Suppressor macrophage treated with lipopolysaccharide for 4 hours (primary cell): Measurements from ENCODE around the gene FGF3.
"Not testable (repeated sequence)": the region's sequence is repeated elsewhere in the genome, so short reads cannot be mapped to it uniquely, and the experiment has no call there.

ENCODE experiments used
- DNase-seq: peaks from one replicate; pipeline ENCODE4 v3.0.0-alpha.2; 2020

Gene FGF3

DNA sequence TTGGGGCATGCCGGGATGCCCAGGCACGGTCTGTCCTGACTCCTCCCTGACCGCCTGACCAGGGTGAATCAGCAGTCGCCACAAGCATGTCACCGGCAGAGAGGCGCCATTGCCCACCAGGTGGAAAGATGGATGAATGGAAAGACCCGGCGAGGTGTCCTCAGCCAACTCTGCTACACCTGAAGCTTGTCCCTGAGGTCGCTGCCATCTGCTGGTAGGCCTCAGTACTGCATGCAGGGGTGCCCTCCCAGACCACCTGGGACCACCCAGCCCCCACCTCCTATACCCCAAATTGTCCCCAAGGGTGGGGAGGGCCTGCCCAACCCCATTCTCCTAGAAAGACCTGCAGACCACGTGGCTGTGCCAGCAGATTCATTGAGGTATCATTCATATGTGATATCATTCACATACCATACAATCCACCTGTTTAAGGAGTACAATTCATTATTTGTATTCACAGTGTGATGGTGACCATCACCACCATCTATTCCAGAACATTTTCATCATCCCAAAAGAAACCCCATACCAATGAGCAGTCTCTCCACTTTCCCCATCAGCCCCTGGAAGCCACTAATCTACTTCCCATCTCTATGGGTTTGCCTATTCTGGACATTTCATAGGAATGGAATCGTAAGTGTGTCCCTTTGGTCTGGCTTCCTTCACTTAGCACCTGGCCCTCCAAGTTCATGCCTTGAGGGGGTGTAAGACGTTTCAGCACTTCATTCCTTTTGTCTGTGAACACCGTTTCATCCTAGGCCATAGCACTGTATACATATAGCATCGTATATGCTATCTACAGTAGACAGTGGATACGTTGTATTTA, 17.5 kb downstream of the FGF3 start:
- DNase-seq: no peak

DNA sequence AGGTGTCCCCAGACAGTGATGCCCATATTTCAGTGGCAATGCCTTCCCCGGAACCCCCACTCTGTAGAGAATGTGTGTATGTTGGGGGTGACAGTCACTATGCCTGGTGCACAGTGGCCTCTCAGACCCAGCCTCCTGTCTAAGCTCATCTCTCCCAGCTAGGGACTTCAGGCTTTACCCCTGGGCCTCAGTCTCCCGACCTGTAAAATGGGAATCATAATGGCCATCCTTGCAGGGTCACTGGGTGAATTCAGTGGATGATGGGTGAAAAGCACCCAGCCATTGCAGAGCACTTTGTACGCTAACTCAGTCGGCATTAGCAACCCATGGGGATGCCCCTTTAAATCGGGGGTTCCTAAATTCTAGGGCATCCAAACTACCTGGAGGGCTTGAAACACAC, 18.9 kb downstream of the FGF3 start:
- no peak for DNase-seq

DNA sequence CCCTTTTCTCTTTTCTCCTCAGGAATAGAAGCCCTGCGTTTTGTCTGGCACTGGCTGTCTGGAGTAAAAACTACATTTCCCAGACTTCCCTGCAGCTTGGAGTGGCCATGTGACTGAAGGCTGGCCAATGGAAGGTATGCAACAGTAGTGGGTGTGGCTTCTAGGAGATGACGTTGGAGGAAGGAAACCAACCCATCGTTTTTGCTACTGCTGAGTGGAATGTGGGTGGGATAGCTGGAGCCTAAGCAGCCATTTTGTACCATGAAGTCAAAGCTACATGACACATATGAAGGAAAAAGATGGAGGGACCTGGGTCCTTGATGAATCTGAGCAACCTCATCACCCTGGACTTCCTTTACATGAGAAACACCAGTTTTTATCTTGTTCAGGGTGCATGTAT, 19.6 kb downstream of the FGF3 start:
- peak; percentile 3 for DNase-seq

DNA sequence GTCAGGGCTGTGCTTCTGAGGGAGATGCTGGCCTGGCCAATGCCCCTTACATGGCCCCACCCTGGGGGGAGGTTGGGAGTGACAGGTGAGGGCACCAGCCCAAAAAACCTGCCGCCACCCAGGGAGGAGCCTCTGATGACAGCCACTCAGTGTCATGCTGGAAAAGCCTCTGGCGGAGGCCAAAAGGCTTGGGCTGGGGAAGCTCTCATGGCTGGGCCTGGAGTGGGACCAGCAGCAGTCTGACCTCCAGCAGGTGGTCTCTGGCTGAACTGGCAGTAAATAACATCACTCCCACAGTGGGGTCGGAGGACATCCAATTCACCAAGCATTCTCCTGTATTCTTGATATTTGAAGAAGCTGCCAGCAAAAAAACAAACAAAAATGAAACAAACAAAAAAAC, 20.1 kb downstream of the FGF3 start:
- DNase-seq: no peak

DNA sequence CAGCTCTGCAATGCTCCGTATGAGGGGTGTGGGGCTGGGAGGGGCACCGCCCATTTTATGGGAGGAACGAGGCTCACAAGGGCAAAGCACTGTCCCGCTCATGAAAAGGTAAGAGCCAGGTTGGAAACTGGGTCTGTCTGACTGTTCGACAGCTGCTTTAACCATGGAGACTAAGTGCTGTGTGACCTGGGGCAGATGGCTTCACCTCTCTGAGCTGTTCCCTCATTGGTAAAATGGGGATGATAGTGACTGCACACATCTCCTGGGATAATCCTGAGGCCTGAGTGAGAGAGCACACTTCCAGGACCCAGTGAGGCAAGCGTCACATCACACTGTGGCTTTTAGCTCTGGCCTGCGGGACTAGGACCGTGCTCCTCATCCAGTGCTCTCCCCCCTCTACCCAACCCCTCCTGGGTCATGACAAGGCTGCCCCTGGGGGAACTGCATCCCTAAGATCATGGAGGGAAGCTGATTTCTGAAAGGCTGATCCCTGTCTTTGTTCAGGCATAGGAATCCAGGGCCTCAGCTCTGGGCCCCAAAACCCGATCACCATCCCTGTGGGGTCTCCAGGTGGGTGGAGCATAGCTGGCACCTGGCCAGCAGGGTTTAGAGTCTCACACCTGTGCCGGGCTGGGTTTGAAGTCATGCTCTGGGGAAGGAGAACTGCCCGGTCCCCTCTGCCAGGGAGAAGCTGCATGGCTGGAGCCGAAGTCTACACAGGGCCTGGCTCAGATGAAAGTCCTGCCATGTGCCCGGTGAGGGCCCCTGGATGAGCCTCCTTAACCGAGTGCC, 21.3 kb downstream of the FGF3 start:
- DNase-seq: no peak

DNA sequence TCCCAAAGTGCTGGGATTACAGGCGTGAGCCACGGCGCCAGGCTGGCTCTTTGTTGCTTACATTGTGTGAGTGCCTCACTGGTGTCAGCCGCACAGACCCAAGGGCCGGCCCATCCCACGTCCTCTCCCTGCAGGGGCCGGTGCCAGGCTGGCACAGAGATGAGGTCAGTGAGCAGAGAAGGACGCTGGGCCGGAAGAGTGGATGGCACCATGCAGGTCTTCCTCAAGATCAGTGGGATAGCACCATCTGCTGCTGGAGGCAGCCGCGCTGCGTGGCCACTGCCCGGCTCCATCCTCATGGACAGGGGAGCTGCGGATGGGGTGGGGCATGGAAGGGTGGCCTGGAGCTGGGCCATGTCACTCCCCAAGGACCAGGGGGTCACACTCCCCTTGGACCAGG, 22.1 kb downstream of the FGF3 start:
- no peak for DNase-seq

DNA sequence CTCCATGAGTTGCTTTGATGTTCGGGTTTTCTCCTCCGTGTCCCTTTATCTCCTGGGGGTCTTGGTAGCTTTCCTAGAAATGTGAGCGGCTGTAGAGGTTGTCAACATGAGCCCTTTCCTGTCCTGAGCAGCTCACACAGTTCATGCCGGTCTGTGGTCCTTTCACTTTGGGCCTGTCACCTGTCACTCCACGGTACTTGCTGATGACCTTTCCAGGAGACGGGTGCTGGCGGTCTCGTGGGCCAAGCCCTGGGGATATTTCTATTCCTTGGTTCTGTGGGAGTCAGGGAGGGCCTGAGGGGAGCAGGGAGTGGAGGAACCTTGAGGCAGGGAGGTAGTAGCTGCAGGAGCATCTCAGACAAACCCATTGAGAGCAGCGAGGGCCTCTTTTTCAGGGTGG, 23.2 kb downstream of the FGF3 start:
- DNase-seq: no peak

DNA sequence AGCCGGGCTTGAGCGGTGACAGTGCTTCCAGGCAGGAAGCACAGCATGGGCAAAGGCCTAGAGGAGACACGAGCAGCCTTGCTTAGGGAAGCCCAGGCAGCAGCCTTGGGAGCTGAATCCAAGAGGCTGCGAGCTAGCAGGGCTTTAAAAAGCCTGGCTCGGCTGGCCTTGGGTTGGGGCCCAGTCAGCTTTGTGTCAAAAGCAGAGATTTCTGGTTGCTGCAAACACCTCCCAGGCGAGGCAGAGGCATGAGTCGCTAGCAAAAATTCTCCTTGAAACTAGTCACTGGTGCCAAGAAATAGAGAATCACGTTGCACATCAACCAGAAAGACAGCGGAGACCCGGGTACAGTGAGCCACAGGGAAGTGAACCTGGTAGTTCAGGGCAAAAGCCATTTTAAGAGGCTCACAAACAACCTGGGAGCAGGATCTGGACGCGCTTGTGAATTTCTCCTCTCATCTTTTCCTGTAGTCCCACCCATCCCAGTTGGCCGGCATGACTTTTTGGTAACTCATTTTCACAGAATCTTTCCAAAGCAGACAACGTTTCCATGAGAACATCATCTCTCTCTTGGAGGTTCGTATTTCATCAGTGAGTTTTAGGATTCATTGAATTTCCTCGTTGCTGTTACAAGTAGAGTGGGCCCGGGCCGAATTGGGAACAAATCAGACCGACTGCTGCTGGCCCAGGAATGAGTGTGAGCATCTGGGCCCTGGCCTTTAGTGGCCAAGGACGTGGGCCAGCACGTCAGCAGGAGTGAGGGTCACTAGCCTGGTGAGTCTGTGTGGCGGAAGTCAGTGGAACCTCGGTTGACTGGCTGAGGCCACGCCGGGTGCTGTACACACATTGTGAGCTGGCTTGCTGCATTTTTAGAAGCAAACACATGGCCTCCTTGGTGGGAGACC, 27.7 kb downstream of the FGF3 start:
- no peak for DNase-seq

DNA sequence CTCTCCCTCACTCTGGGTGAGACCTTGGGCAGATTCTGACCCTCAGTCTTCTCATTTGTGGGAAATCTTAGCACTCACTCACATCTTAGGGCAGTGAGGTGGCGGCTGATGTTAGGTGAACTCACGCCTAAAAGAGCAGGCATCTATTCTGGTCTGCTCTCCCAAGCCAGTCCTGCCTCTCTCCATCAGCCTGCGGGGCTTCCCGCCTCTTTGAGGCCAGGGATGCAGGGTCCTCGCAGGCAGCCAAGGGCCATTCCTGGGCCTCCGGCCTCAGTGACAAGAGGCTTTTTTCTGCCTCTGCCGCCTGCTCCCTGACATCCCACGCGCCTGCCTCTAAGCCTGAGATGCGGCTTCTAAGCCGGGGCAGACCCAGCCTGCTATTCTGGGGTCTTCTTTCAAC, 30.3 kb downstream of the FGF3 start:
- no peak for DNase-seq

DNA sequence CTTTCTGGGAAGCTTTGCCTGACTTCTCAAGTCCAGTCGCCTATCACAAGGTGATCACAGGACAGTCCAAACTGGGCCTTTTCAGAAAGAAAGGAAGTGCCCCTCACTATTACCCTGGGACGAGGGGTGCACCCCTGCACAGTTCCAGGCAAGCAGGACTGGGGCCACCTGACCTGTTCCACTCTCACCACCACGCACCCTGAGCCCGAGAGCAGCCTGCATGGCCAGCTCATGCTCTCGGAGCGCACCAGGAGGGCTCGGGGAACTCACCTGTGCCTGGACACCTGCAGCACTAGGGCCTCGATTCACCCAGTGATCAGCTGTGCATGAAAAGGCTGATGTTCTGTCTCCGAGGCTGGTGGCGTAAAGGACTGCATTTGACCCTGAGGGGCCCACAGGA, 31.3 kb downstream of the FGF3 start:
- DNase-seq: no peak

DNA sequence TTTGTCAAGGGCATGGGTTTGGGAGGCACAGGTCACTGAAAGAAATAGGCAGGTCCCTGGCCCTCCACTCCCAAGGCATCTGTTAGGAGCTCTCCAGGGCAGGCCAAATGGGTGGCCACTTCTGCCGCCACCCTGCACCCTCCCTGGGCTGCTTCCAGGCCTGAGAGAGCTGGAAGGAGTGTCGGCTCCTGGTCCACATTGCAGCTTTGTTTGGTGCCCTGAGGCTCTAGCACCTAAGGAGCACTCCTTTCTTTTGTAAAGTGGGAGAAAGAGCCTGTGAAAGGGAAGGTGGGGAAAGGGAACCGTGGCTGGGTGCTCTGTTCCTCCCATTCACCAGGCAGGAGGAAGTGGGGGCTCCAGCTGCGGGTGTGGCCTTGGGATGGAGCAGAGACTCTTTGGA, 31.8 kb downstream of the FGF3 start:
- DNase-seq: no peak

DNA sequence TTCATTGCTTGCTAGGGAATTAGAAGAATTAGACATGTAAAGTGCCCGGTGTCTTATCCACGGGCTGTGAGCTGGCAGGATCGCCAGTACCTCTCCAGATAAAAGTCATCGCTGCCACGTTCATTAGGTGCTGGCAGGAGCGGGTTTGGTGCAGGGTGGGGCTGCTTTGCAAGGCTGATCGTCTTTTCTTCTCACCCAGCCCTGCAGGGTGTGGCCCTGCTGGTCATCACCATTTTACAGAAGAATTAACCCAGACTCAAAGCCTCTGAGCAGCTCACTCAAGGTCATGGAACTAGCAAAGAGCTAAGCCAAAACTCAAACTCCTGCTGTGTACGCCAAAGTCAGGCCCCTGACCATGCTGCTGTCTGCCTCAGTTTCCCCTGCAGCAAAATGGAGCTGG, 38.0 kb downstream of the FGF3 start:
- no peak for DNase-seq

DNA sequence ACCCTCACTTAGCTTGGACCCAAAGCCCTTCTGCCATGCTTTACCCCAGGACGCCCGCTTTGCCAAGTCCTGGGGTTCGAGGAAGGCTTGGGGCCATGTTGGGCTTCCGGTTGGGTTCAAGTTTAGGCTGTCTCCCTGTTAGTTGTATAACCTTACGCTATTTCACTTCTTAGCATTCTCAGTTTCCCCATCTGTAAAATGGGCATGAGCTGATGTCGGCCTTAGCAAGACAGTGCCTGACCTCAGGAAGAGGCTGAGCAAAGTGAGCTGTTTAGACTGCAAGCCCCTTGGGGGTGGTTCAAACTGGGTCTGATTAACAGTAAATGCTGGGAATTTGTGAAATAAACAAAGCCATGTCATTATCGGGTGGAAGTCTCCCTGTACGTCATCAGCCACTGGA, 40.8 kb downstream of the FGF3 start:
- DNase-seq: no peak

DNA sequence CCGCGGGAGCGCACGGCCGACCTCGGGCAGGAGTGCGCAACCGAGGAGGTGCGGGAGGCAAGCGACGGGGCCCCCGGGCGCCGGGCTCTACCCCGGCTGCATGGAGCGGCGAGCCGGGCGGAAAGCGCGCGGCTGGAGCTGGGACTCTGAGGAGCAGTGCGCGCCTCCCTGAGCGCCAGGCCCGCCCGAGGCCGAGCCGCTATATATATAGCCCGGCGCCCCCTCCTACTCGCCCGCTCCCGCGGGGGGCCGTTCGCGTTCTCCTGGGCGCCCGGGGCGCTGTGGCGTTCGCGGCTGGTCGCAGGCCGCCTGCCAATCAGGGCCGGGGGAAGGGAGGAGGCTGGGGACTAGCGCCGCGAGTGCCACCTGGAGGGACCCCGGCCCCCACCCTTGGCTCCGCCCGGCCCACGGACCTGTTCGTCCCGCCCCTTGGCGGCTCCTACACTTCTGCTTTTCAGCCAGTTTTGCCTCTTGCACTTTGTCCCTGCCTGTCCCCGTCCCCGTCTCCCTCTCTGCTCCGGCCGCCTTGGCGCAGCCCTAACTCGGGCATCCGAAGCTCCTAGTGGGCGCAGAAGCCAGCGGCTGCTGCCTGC, 44.0 kb downstream of the FGF3 start, which contains the start of gene FGF4:
FGF4 (minus strand) TSS at position 179 of the 593 bp plus-strand sequence. CDS start 257 bp downstream, outside the sequence.
- no peak for DNase-seq

DNA sequence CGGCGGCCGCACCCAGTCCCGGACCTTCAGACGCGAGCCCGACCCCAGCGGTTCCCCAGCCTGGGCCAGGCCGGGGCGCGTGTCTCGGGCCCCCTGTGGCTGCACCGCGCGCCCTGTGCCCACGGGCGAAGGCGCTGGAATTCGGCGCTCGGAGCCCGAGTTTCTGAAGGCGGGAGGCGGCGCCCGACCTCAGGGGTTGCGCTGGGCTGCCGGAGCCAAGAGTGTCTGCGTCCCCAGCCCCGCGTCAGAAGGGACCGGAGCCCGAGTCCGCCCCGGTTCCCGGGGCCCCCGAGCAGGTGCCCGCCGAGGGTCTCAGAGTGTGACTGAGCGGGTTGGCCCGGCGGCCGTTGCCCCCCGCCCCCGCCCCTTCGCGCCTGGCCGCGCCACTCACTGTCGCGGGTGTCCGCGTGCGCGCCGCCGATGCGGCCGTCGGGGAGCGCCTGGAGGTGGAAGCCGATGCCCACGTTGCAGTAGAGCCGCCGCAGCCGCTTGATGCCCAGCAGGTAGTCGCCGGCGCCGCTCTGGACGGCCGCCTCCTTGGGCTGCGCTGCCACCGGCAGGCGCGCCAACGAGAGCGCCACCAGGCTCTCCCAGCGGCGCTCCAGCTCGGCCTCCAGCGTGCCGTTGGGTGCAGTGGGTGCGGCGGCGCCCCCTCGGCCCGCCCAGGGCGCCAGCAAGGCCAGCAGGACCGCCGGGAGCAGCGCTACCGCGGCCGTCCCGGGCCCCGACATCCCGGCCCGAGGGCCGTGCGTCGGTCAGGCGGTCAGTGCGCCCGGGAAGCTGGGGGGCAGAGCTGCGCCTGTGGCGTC, 44.7 kb downstream of the FGF3 start:
- no peak for DNase-seq

DNA sequence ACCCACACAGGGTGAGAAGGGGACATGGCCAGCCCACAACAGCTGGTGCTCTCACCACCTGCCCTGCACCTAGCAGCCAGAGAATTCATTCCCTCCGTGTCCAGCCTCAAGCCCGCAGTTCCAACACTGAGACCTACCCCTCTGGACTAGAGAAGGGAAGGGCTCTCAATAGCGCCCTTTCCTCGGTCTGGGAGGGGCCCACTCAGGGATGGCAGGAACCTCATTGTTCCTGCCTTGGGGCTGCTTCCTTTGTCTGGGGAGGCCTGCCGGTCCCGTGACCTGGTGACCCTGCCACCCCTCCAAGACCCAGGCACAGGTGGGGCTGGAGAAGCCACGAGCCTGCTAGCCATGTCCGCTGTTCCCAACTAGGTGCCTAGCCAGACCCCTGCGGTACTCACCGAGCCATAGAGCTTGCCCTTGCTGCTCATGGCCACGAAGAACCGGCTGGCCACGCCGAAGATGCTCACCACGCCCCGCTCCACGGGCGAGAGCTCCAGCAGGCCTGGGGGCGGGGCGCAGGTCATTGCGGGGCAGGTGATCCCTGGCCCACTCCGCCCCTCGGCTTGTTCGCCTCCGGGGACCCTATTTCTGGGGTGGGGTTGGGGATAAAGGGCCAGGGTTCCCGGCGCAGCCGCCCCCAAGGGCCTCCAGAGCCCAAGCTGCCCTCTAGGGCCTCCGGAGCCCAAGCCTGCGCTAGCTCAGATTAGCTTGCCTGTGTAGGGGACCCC, 45.4 kb downstream of the FGF3 start:
- DNase-seq: no peak

DNA sequence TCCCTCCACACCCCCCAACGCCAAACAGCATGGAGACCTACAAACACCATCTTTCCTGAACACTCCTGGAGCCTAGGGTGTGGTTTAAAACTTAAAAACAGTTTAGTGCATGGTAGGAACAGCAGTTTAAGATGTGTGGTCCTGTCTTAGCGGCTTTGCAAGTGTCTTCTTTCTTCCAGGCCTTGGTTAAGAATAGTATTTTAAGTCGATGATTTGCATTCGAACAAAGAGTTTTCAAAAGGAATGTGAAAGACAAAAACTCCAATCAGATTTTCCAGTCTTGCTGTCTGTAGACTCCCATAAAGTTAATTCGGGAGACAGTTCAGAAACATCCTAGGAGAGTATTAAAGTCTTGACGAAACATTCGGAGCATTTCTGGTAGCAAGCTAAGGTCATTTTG, 47.8 kb downstream of the FGF3 start:
- DNase-seq: no peak

DNA sequence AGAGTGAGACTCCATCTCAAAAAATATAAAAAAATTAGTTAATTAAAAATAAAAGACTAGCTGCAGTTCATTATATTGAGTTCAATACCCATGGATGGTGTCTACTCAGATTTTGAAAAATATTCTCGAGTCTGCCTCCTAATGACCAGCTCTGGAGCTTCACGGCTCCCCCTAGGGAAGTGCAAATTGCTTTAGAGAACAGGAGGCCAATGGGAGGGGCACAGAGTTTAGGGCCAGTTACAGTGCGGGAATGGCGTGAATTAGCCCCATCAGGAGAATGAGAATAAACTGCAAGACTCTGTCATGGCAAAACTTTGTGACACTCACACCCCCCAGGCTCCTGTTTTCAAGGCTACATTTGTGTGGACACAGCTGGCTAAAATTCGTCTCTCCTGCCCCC, 48.7 kb downstream of the FGF3 start:
- DNase-seq: no peak

DNA sequence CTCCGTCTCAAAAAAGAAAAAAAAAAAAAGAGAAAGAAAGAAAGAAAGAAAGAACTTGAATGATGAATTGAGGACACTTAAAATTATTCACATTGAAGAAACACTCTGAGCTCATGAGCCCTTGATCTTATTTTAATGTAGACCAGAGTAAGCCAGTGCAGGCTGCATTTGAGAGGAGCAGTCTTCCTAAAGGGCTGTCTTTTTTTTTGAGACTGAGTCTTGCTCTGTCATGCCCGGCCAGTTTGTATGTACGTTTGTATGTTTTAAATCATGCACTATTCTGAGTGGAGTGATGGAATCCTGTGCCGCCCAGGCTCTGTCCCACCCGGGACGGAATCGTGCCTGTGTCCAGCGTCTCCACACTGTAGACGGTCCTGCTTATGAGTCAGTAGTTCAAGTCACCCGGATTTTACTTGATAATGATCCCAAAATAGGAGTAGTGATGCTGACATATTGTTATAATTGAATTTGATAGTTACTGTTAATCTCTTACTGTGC, 53.7 kb downstream of the FGF3 start:
- no peak for DNase-seq

DNA sequence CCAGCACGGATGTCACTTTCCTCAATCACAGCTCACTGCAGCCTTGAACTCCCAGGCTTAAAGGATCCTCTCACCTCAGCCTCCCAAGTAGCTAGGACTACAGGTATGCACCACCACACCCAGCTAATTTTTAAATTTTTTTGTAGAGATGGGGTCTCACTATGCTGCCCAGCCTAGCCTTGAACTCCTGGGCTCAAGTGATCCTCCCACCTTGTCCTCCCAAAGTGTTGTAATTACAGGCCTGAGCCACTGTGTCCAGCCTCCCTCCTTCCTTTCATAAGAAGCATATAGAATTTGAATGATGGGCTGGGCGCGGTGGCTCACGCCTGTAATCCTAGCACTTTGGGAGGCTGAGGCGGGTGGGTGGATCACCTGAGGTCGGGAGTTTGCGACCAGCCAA, 54.3 kb downstream of the FGF3 start:
- DNase-seq: not testable (repeated sequence)

DNA sequence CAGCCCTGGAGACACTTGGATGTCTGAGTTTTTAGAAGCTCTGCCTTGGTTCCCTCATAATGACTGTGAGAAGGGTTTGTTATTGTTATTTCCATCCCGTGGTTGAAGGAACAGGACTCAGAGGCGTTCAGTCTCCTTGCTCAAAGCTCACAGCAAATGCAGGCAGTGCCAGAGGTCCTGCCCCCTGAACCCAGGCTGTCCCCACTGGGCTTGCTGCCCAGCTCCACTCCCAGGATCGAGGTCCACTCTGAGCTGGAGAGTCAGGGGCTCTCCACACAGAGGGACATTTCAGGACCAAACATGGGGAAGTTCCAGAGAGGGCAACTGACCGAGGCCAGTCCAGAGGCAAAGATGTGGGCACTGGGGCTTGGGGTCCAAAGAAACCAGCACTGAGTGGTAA, 58.9 kb downstream of the FGF3 start:
- no peak for DNase-seq
